Ishikawa (cell line): ENCODE measurements around the gene EZR.

Source experiments
- EP300 ChIP-seq: IDR thresholded peaks from 2 replicates; pipeline ENCODE4 v1.6.1; 2012; ENCODE audit warnings: borderline replicate concordance
- REST ChIP-seq: IDR thresholded peaks from 2 replicates; pipeline ENCODE4 v1.6.1; 2012; ENCODE audit warnings: low read depth, mild to moderate bottlenecking

DNA sequence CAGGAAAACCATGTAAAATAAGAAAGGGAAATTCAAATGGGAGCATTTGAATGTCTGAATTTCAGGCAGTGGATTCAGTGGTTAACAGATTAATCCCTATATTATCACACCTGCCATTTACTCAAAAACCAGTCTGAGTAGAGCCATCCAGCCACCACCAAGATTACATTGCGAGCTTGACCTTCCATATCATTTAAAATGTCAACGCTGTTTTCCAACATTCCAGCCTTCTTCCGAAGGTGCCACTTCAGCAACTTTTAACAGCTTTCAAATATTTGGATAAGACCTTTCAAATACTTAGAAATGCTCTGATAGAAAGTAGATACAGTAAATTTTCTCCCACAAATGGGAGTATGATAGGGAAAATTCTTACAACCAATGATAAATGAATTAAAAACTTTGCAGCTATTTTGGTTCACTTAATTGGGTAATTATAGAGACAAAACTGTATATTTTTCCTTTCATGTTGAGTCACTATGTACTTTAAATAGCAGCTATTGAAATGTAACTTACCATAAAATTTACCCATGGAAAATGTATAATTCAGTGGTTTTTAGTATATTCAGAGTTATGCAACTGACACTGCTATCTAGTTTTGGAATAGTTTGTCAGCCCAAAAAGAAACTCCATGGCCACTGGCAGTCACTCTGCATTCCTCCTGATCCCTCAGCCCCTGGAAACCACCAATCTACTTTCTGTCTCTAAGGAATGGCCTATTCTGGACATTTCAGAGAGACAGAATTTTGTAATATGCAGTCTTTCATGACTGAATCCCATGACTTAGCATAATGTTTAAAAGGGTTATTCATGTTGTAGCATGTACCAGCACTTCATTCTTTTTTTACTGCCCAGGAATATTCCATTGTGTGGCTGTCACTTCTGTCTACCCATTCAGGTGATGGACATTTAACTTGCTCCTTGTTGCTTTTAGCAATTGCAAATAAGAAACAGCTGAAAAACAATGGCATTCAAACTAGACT is 21.5 kb downstream of the EZR start:
- TF ChIP-seq EP300 (no peak), REST (no peak)
